ENCODE measurements around the gene CSNK1D.

CSNK1D gene

GRCh38 chr17:82277851-82278250, 4.4 kb upstream of the CSNK1D start:
- no peak for TF ChIP-seq CTCF (IDR thresholded peaks at IDR 0.05; ENCODE audit: low read depth, low read length, missing control alignments)
- H3K4me3 ChIP-seq (ENCODE audit: low read depth, low read length) = no peak overlapping the region
- DNase-seq (ENCODE audit: low read depth) = no peak

GRCh38 chr17:82276938-82277337, 3.4 kb upstream of the CSNK1D start:
- no peak for TF ChIP-seq CTCF (IDR thresholded peaks at IDR 0.05; ENCODE audit: low read depth, low read length, missing control alignments)
- DNase-seq (ENCODE audit: low read depth) = no peak
- no peak overlapping the region for H3K4me3 ChIP-seq (ENCODE audit: low read depth, low read length)

- no peak overlapping the region for H3K4me3 ChIP-seq (ENCODE audit: low read depth, low read length)
- no peak for TF ChIP-seq CTCF (IDR thresholded peaks at IDR 0.05; ENCODE audit: low read depth, low read length, missing control alignments)
- DNase-seq (ENCODE audit: low read depth) = no peak
Observed at GRCh38 chr17:82275326-82275725, 1.8 kb upstream of the CSNK1D start.

GRCh38 chr17:82274134-82275020, 877 bp upstream of the CSNK1D start:
- H3K4me3 ChIP-seq (ENCODE audit: low read depth, low read length) = peak overlapping the region; percentile 84; the same call in 1 of the 2 replicates
- DNase-seq (ENCODE audit: low read depth) = no peak
- TF ChIP-seq CTCF (IDR thresholded peaks at IDR 0.05; ENCODE audit: low read depth, low read length, missing control alignments) = no peak

GRCh38 chr17:82272495-82273326, 789 bp downstream of the CSNK1D start:
- DNase-seq (ENCODE audit: low read depth) = no peak
- TF ChIP-seq CTCF (IDR thresholded peaks at IDR 0.05; ENCODE audit: low read depth, low read length, missing control alignments) = no peak
- peak overlapping the region; percentile 84 for H3K4me3 ChIP-seq (ENCODE audit: low read depth, low read length)

GRCh38 chr17:82271401-82271800, 2.1 kb downstream of the CSNK1D start:
- no peak overlapping the region for H3K4me3 ChIP-seq (ENCODE audit: low read depth, low read length)
- DNase-seq (ENCODE audit: low read depth) = no peak
- no peak for TF ChIP-seq CTCF (IDR thresholded peaks at IDR 0.05; ENCODE audit: low read depth, low read length, missing control alignments)
